ENCODE results near the gene PER3. TPM values are rescaled to one million over a fixed set of nuclear protein-coding genes. Genes with fewer than 3 reads are reported as not detected.

The PER3 gene
- total and polyA plus RNA-seq, 2 of the 13 experiments (the other 11 are each of a cell fraction or from before 2014, with no cell fraction given) = 3.0 to 6.0 TPM

- TF ChIP-seq PRDM10 (CRISPR knock-in tag; IDR thresholded peaks at IDR 0.05; ENCODE audit: low read depth) (no peak), MXD3 (CRISPR knock-in tag; IDR thresholded peaks at IDR 0.05) (no peak), ZNF639 (CRISPR knock-in tag; conservative IDR thresholded peaks at IDR 0.05) (no peak), NFE2 (CRISPR knock-in tag; IDR thresholded peaks at IDR 0.05) (no peak), SP5 (CRISPR knock-in tag; IDR thresholded peaks at IDR 0.05; ENCODE audit: borderline replicate concordance, low read depth) (no peak), IKZF4 (CRISPR knock-in tag; IDR thresholded peaks at IDR 0.05; ENCODE audit: borderline replicate concordance, low read depth, not compliant biosample characterization) (no peak), DMTF1 (CRISPR knock-in tag; IDR thresholded peaks at IDR 0.05) (no peak), NR2F2 (IDR thresholded peaks at IDR 0.05; ENCODE audit: borderline replicate concordance, low read depth) (peak; percentile 82), ZFYVE20 (CRISPR knock-in tag; IDR thresholded peaks at IDR 0.05; ENCODE audit: borderline replicate concordance, low read depth) (no peak), ZC3H13 (CRISPR knock-in tag; IDR thresholded peaks at IDR 0.05) (no peak), FOXP4 (CRISPR knock-in tag; IDR thresholded peaks at IDR 0.05) (peak; percentile 26; the same call in 1 of the 2 replicates), MIER3 (CRISPR knock-in tag; IDR thresholded peaks at IDR 0.05; ENCODE audit: borderline replicate concordance) (no peak), KLF15 (CRISPR knock-in tag; IDR thresholded peaks at IDR 0.05; ENCODE audit: borderline replicate concordance) (no peak), ZNF576 (CRISPR knock-in tag; IDR thresholded peaks at IDR 0.05) (no peak), LCORL (IDR thresholded peaks at IDR 0.05) (no peak), LCORL (CRISPR knock-in tag; IDR thresholded peaks at IDR 0.05) (no peak; the same call in 1 of the 2 replicates)
These were observed 31.3 kb upstream of the PER3 start (continued) for GRCh38 chr1:7752512-7753417.
